ENCODE results near the gene RINT1. TPM values are rescaled to one million over a fixed set of nuclear protein-coding genes. Genes with fewer than 3 reads are reported as not detected.

The RINT1 gene
- polyA plus RNA-seq, 1 of the 3 experiments (the other 2 are of a cell fraction): 13.1 TPM

DNA sequence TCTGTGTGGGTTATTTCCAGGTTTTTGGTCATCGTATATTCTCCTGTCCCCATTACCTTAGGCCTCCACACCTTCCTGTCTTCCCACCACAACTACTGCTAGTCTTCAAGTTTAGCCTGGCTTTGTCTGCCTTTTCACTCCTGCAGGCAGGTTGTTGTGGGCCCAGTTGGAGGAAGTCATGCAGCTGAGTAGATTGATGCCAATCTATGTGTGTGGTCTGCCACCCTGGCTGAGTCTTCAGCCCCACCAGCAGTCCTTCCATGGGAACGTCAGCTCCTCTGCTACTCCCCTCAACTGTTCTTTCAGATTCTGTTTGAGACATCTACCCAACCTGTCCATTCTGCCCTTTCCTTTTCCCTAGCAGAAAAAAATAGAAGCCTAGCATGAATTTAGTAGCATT is 6.3 kb downstream of the RINT1 start:
- Histone ChIP-seq H3K4me1 (ENCODE audit: control insufficient read depth in 1 of 2, insufficient read depth in 2 of 2, low read depth in 1 of 2, low read length in 1 of 2) (peaks cover 0 to 2% of the 10 kb centered on the region in 2 experiments; a peak in 2 of 4 replicates), H3K79me2 (ENCODE audit: insufficient read depth) (peaks cover 33% of the 10 kb centered on the region), H2AFZ (ENCODE audit: low read depth) (no peak overlapping the region), H3K9me2 (no peaks in the 10 kb centered on the region), H3K27ac (ENCODE audit: low read depth in 2 of 2, low read length in 1 of 2) (no peak overlapping the region), H3K9me3 (no peaks in the 10 kb centered on the region), H4K20me1 (ENCODE audit: insufficient read depth) (no peaks in the 10 kb centered on the region), H3K36me3 (replicated peaks in 1 of 2; ENCODE audit: control insufficient read depth in 1 of 2, insufficient read depth in 2 of 2, low read length in 1 of 2) (peaks cover 46 to 77% of the 10 kb centered on the region in 2 experiments), H3K27me3 (ENCODE audit: insufficient read depth) (no peaks in the 10 kb centered on the region), H3K4me2 (no peak overlapping the region), H3K4me3 (ENCODE audit: low read depth in 2 of 2, low read length in 1 of 2) (no peak overlapping the region), H3K9ac (no peak overlapping the region), H3F3A (replicated peaks; ENCODE audit: insufficient read depth) (peaks cover 1% of the 10 kb centered on the region)
- 86% methylated on average over 2 of the region's 2 CpGs for WGBS (ENCODE audit: low lambda C conversion rate)
- ChIA-PET CTCF (interaction anchor here (1.5 kb wide), 1 partner anchor 51 kb away, joined by 6 read pairs; no protein-coding TSS in a partner anchor), POLR2A (no interaction called here)
- TF ChIP-seq EP300 (IDR thresholded peaks at IDR 0.05; ENCODE audit: borderline replicate concordance in 1 of 2, low read depth in 1 of 2, low read length in 1 of 2) (no peak), SMC3 (IDR thresholded peaks at IDR 0.05; ENCODE audit: low read depth, low read length) (no peak), FOXM1 (IDR thresholded peaks at IDR 0.05; ENCODE audit: low read depth) (no peak), GABPA (IDR thresholded peaks at IDR 0.05; ENCODE audit: low read depth) (no peak), CHD2 (IDR thresholded peaks at IDR 0.05; ENCODE audit: low read length, partially characterized antibody) (no peak), RFX5 (IDR thresholded peaks at IDR 0.05; ENCODE audit: low read length) (no peak), RCOR1 (IDR thresholded peaks at IDR 0.05; ENCODE audit: low read length) (no peak), RAD21 (IDR thresholded peaks at IDR 0.05; ENCODE audit: low read length) (no peak), TAF1 (IDR thresholded peaks at IDR 0.05; ENCODE audit: borderline replicate concordance, low read depth, low read length) (no peak), ELF1 (IDR thresholded peaks at IDR 0.05) (no peak), MEF2A (IDR thresholded peaks at IDR 0.05; ENCODE audit: borderline replicate concordance, low read depth) (no peak), JUND (IDR thresholded peaks at IDR 0.05) (no peak), TEAD4 (IDR thresholded peaks at IDR 0.05; ENCODE audit: borderline replicate concordance, insufficient read depth) (no peak), POLR2AphosphoS5 (IDR thresholded peaks at IDR 0.05; ENCODE audit: low read depth, low read length) (no peak)
- TF ChIP-seq, protein P1, sequence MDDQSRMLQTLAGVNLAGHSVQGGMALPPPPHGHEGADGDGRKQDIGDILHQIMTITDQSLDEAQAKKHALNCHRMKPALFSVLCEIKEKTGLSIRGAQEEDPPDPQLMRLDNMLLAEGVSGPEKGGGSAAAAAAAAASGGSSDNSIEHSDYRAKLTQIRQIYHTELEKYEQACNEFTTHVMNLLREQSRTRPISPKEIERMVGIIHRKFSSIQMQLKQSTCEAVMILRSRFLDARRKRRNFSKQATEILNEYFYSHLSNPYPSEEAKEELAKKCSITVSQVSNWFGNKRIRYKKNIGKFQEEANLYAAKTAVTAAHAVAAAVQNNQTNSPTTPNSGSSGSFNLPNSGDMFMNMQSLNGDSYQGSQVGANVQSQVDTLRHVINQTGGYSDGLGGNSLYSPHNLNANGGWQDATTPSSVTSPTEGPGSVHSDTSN (IDR thresholded peaks at IDR 0.05): no peak
- TF ChIP-seq, protein P2, sequence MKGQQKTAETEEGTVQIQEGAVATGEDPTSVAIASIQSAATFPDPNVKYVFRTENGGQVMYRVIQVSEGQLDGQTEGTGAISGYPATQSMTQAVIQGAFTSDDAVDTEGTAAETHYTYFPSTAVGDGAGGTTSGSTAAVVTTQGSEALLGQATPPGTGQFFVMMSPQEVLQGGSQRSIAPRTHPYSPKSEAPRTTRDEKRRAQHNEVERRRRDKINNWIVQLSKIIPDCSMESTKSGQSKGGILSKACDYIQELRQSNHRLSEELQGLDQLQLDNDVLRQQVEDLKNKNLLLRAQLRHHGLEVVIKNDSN (IDR thresholded peaks at IDR 0.05; ENCODE audit: borderline replicate concordance, low read depth): no peak
- TF ChIP-seq, protein P3, sequence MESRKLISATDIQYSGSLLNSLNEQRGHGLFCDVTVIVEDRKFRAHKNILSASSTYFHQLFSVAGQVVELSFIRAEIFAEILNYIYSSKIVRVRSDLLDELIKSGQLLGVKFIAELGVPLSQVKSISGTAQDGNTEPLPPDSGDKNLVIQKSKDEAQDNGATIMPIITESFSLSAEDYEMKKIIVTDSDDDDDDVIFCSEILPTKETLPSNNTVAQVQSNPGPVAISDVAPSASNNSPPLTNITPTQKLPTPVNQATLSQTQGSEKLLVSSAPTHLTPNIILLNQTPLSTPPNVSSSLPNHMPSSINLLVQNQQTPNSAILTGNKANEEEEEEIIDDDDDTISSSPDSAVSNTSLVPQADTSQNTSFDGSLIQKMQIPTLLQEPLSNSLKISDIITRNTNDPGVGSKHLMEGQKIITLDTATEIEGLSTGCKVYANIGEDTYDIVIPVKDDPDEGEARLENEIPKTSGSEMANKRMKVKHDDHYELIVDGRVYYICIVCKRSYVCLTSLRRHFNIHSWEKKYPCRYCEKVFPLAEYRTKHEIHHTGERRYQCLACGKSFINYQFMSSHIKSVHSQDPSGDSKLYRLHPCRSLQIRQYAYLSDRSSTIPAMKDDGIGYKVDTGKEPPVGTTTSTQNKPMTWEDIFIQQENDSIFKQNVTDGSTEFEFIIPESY (IDR thresholded peaks at IDR 0.05; ENCODE audit: borderline replicate concordance, low read depth): no peak
- TF ChIP-seq, protein P4, sequence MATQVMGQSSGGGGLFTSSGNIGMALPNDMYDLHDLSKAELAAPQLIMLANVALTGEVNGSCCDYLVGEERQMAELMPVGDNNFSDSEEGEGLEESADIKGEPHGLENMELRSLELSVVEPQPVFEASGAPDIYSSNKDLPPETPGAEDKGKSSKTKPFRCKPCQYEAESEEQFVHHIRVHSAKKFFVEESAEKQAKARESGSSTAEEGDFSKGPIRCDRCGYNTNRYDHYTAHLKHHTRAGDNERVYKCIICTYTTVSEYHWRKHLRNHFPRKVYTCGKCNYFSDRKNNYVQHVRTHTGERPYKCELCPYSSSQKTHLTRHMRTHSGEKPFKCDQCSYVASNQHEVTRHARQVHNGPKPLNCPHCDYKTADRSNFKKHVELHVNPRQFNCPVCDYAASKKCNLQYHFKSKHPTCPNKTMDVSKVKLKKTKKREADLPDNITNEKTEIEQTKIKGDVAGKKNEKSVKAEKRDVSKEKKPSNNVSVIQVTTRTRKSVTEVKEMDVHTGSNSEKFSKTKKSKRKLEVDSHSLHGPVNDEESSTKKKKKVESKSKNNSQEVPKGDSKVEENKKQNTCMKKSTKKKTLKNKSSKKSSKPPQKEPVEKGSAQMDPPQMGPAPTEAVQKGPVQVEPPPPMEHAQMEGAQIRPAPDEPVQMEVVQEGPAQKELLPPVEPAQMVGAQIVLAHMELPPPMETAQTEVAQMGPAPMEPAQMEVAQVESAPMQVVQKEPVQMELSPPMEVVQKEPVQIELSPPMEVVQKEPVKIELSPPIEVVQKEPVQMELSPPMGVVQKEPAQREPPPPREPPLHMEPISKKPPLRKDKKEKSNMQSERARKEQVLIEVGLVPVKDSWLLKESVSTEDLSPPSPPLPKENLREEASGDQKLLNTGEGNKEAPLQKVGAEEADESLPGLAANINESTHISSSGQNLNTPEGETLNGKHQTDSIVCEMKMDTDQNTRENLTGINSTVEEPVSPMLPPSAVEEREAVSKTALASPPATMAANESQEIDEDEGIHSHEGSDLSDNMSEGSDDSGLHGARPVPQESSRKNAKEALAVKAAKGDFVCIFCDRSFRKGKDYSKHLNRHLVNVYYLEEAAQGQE (IDR thresholded peaks at IDR 0.05; ENCODE audit: low read depth, low read length): no peak
- DNase-seq: no peak
